Astrocyte (in vitro differentiated cells and primary cell): ENCODE measurements around the gene APOBEC3A.

ENCODE experiments used
- CTCF ChIP-seq: IDR thresholded peaks from 2 replicates; pipeline ENCODE4 v1.5.1; 2011; ENCODE audit warnings: low read depth, mild to moderate bottlenecking, inconsistent platforms, low read length, moderate library complexity; ENCODE audit not compliant: insufficient read depth
- EZH2 ChIP-seq: IDR thresholded peaks from 2 replicates; pipeline ENCODE4 v1.6.1; 2012; ENCODE audit warnings: mild to moderate bottlenecking, low read length, inconsistent platforms; ENCODE audit not compliant: insufficient read depth

DNA sequence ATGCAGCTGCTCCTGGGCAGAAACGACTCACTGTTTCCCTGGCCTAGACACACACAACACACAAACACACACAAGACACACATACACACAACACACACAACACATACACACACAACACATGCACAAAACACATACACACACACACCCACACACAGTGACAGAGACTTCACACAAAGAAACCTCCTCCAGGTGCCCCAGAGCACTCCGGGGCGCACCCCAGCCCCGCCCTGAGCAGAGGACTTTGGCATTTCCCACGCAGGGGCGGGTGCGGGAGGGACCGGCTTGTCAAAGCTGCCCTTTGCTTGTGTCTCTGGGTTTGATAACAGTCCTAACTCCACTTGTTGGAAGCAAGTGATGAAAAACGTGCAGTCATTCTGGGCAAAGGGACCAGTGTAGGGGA, 6.5 kb downstream of the APOBEC3A start:
- TF ChIP-seq EZH2 (no peak), CTCF (no peak)
